Measurements from ENCODE around the gene RTCB. TPM values are rescaled to one million over a fixed set of nuclear protein-coding genes. Genes with fewer than 3 reads are reported as not detected.

The RTCB gene
- total RNA-seq, 3 donors from 2014 or later, result 73.1 to 113 (median 85.6) TPM

GRCh38 chr22:32396746-32397145, 15.3 kb downstream of the RTCB start:
- DNase-seq, result no peak
- Histone ChIP-seq H3K4me3 (no peak overlapping the region), H3K9me3 (no peaks in the 10 kb centered on the region), H3K36me3 (ENCODE audit: low read depth) (peaks cover 39% of the 10 kb centered on the region), H3K4me1 (ENCODE audit: low read depth) (no peaks in the 10 kb centered on the region)
- TF ChIP-seq, protein P1, sequence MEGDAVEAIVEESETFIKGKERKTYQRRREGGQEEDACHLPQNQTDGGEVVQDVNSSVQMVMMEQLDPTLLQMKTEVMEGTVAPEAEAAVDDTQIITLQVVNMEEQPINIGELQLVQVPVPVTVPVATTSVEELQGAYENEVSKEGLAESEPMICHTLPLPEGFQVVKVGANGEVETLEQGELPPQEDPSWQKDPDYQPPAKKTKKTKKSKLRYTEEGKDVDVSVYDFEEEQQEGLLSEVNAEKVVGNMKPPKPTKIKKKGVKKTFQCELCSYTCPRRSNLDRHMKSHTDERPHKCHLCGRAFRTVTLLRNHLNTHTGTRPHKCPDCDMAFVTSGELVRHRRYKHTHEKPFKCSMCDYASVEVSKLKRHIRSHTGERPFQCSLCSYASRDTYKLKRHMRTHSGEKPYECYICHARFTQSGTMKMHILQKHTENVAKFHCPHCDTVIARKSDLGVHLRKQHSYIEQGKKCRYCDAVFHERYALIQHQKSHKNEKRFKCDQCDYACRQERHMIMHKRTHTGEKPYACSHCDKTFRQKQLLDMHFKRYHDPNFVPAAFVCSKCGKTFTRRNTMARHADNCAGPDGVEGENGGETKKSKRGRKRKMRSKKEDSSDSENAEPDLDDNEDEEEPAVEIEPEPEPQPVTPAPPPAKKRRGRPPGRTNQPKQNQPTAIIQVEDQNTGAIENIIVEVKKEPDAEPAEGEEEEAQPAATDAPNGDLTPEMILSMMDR (IDR thresholded peaks at IDR 0.05), result no peak
- intact Hi-C loops (cut with DNase I, micrococcal nuclease), result no loop called here
- no peak for ATAC-seq

- H3K36me3 ChIP-seq (ENCODE audit: low read depth), result peaks cover 39% of the 10 kb centered on the region
- H3K4me1 ChIP-seq (ENCODE audit: low read depth), result no peaks in the 10 kb centered on the region
- no peak for ATAC-seq
- DNase-seq, result no peak
- TF ChIP-seq, protein P1 (IDR thresholded peaks at IDR 0.05), result no peak
- no peaks in the 10 kb centered on the region for H3K9me3 ChIP-seq
- intact Hi-C loops (cut with DNase I, micrococcal nuclease), result no loop called here
- no peak overlapping the region for H3K4me3 ChIP-seq
Observed at GRCh38 chr22:32396255-32396654, 15.8 kb downstream of the RTCB start.

- intact Hi-C loops (cut with DNase I, micrococcal nuclease), result no loop called here
- H3K4me3 ChIP-seq, result no peak overlapping the region
- H3K9me3 ChIP-seq, result no peaks in the 10 kb centered on the region
- no peak for DNase-seq
- no peak for ATAC-seq
- H3K4me1 ChIP-seq (ENCODE audit: low read depth), result no peaks in the 10 kb centered on the region
- TF ChIP-seq, protein P1 (IDR thresholded peaks at IDR 0.05), result no peak
- H3K36me3 ChIP-seq (ENCODE audit: low read depth), result peaks cover 36% of the 10 kb centered on the region
Observed at GRCh38 chr22:32395107-32395506, 16.9 kb downstream of the RTCB start.

DNA sequence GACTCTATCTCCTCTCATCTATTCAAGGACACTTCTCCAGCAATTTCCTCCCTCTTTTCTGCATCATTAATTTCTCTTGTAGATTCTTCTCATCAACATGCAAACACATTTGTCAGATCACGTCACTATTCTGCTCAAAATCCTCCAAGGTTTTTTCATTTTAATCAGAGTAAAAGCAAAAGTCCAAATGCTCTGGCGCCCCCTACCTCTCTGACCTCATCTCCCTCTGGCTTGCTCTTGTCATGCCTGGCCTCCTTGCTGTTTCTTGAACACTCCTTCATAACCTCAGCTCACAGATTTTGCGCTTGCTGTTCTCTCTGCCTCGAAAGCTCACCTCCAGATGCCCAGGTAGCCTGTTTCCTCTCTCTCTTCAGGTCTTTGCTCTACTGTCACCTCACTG, 22.4 kb downstream of the RTCB start:
- TF ChIP-seq, protein P1 (IDR thresholded peaks at IDR 0.05), result no peak
- intact Hi-C loops (cut with DNase I, micrococcal nuclease), result no loop called here
- no peaks in the 10 kb centered on the region for H3K4me1 ChIP-seq (ENCODE audit: low read depth)
- H3K4me3 ChIP-seq, result no peak overlapping the region
- peak in 1 of 3 donors; percentile 43 for DNase-seq
- peaks cover 16% of the 10 kb centered on the region for H3K36me3 ChIP-seq (ENCODE audit: low read depth)
- no peak for ATAC-seq
- H3K9me3 ChIP-seq, result no peaks in the 10 kb centered on the region

GRCh38 chr22:32385681-32386080, 26.4 kb downstream of the RTCB start:
- Histone ChIP-seq H3K4me3 (no peak overlapping the region), H3K4me1 (ENCODE audit: low read depth) (no peaks in the 10 kb centered on the region), H3K36me3 (ENCODE audit: low read depth) (peaks cover 5% of the 10 kb centered on the region), H3K9me3 (no peaks in the 10 kb centered on the region)
- TF ChIP-seq, protein P1 (IDR thresholded peaks at IDR 0.05), result no peak
- DNase-seq, result no peak
- intact Hi-C loops (cut with DNase I, micrococcal nuclease), result no loop called here
- no peak for ATAC-seq

DNA sequence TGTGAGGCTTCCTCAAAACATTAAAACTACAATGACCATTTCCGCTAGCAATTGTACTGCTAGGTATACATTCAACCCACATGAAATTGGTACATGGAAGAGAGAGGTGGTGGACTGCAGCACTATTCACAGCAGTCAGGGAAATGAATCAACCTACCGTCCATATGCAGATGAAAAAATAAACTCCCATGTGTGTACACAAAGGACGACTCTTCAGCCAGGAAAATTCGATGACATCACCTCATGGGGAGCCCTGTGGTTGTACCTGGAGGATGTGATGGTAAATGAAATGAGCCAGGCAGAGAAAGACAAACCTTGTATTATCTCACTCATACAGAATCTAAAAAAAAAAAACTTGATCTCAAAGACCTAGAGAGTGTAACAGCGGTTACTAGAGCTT, 31.1 kb downstream of the RTCB start:
- no peaks in the 10 kb centered on the region for H3K36me3 ChIP-seq (ENCODE audit: low read depth)

More for the DNA sequence above, 31.1 kb downstream of the RTCB start:
- ATAC-seq (no peak), DNase-seq (no peak)
- Histone ChIP-seq H3K4me3 (no peak overlapping the region), H3K4me1 (ENCODE audit: low read depth) (no peaks in the 10 kb centered on the region), H3K9me3 (no peaks in the 10 kb centered on the region)
- TF ChIP-seq, protein P1 (IDR thresholded peaks at IDR 0.05), result no peak
- intact Hi-C loops (cut with DNase I, micrococcal nuclease), result no loop called here

Measured in mucosa of descending colon (tissue), 3 donors.